Measurements from ENCODE around the gene WWTR1.

The WWTR1 gene

GRCh38 chr3:149603126-149604074 is 54.4 kb downstream of the WWTR1 start:
- no peak for TF ChIP-seq CTCF (IDR thresholded peaks at IDR 0.05; ENCODE audit: extremely low read depth, insufficient read depth, missing control alignments)
- in situ Hi-C loops (cut with MboI; ENCODE audit: low pct_unique_long_range_greater_than_20kb, low sequenced_read_pairs, unreplicated experiment) = no loop called here
- no peak for DNase-seq (ENCODE audit: low spot score)

GRCh38 chr3:149600634-149601033 is 57.2 kb downstream of the WWTR1 start:
- in situ Hi-C loops (cut with MboI; ENCODE audit: low pct_unique_long_range_greater_than_20kb, low sequenced_read_pairs, unreplicated experiment) = no loop called here

GRCh38 chr3:149599236-149599635 is 58.6 kb downstream of the WWTR1 start:
- in situ Hi-C loops (cut with MboI; ENCODE audit: low pct_unique_long_range_greater_than_20kb, low sequenced_read_pairs, unreplicated experiment) = no loop called here
- TF ChIP-seq CTCF (IDR thresholded peaks at IDR 0.05; ENCODE audit: extremely low read depth, insufficient read depth, missing control alignments) = no peak
- DNase-seq (ENCODE audit: low spot score) = no peak

More at GRCh38 chr3:149600634-149601033, 57.2 kb downstream of the WWTR1 start:
- no peak for TF ChIP-seq CTCF (IDR thresholded peaks at IDR 0.05; ENCODE audit: extremely low read depth, insufficient read depth, missing control alignments)
- DNase-seq (ENCODE audit: low spot score) = no peak

- no peak for DNase-seq (ENCODE audit: low spot score)
- no peak for TF ChIP-seq CTCF (IDR thresholded peaks at IDR 0.05; ENCODE audit: extremely low read depth, insufficient read depth, missing control alignments)
- in situ Hi-C loops (cut with MboI; ENCODE audit: low pct_unique_long_range_greater_than_20kb, low sequenced_read_pairs, unreplicated experiment) = no loop called here
Observed at GRCh38 chr3:149596134-149596770, 61.6 kb downstream of the WWTR1 start.

GRCh38 chr3:149593418-149594160 is 64.2 kb downstream of the WWTR1 start:
- in situ Hi-C loops (cut with MboI; ENCODE audit: low pct_unique_long_range_greater_than_20kb, low sequenced_read_pairs, unreplicated experiment) = no loop called here
- DNase-seq (ENCODE audit: low spot score) = no peak
- TF ChIP-seq CTCF (IDR thresholded peaks at IDR 0.05; ENCODE audit: extremely low read depth, insufficient read depth, missing control alignments) = no peak

GRCh38 chr3:149592758-149593240 is 65.0 kb downstream of the WWTR1 start:
- no peak for TF ChIP-seq CTCF (IDR thresholded peaks at IDR 0.05; ENCODE audit: extremely low read depth, insufficient read depth, missing control alignments)
- in situ Hi-C loops (cut with MboI; ENCODE audit: low pct_unique_long_range_greater_than_20kb, low sequenced_read_pairs, unreplicated experiment) = no loop called here
- DNase-seq (ENCODE audit: low spot score) = no peak

Measured in GM13977 (cell line).